ENCODE measurements around the gene PC. TPM values are rescaled to one million over a fixed set of nuclear protein-coding genes. Genes with fewer than 3 reads are reported as not detected.

The PC gene
- total and polyA plus RNA-seq, 9 donors: 4.2 to 27.5 (median 14.7) TPM

- TF ChIP-seq, protein P1, sequence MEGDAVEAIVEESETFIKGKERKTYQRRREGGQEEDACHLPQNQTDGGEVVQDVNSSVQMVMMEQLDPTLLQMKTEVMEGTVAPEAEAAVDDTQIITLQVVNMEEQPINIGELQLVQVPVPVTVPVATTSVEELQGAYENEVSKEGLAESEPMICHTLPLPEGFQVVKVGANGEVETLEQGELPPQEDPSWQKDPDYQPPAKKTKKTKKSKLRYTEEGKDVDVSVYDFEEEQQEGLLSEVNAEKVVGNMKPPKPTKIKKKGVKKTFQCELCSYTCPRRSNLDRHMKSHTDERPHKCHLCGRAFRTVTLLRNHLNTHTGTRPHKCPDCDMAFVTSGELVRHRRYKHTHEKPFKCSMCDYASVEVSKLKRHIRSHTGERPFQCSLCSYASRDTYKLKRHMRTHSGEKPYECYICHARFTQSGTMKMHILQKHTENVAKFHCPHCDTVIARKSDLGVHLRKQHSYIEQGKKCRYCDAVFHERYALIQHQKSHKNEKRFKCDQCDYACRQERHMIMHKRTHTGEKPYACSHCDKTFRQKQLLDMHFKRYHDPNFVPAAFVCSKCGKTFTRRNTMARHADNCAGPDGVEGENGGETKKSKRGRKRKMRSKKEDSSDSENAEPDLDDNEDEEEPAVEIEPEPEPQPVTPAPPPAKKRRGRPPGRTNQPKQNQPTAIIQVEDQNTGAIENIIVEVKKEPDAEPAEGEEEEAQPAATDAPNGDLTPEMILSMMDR (IDR thresholded peaks at IDR 0.05): no peak
- TF ChIP-seq POLR2A (IDR thresholded peaks at IDR 0.05) (no peak), EP300 (IDR thresholded peaks at IDR 0.05) (no peak)
- Histone ChIP-seq H3K9me3 (no peaks in the 10 kb centered on the region), H3K27me3 (no peaks in the 10 kb centered on the region), H3K4me3 (no peak overlapping the region), H3K36me3 (no peaks in the 10 kb centered on the region), H3K4me1 (ENCODE audit: insufficient read depth) (no peaks in the 10 kb centered on the region), H3K27ac (no peak overlapping the region)
- whole genome bisulfite sequencing, 3 donors: 70 to 80% (median 77%) methylated on average over 13 of the region's 13 CpGs
- DNase-seq: no peak
- intact Hi-C loops (cut with DNase I): no loop called here
These were observed 4.9 kb downstream of the PC start for GRCh38 chr11:66953081-66953833.

GRCh38 chr11:66951927-66952337 is 6.3 kb downstream of the PC start:
- intact Hi-C loops (cut with DNase I): no loop called here
- DNase-seq: no peak
- Histone ChIP-seq H3K4me1 (ENCODE audit: insufficient read depth) (no peaks in the 10 kb centered on the region), H3K27ac (no peak overlapping the region), H3K4me3 (no peak overlapping the region), H3K9me3 (no peaks in the 10 kb centered on the region), H3K36me3 (no peaks in the 10 kb centered on the region), H3K27me3 (no peaks in the 10 kb centered on the region)
- WGBS, 3 donors: 55 to 77% (median 75%) methylated on average over 7 of the region's 7 CpGs
- TF ChIP-seq EP300 (IDR thresholded peaks at IDR 0.05) (no peak), POLR2A (IDR thresholded peaks at IDR 0.05) (no peak)
- TF ChIP-seq, protein P1 (IDR thresholded peaks at IDR 0.05): no peak

GRCh38 chr11:66951135-66951534 is 7.0 kb downstream of the PC start:
- intact Hi-C loops (cut with DNase I): no loop called here
- H3K27ac ChIP-seq: no peak overlapping the region
- no peaks in the 10 kb centered on the region for H3K9me3 ChIP-seq
- H3K4me1 ChIP-seq (ENCODE audit: insufficient read depth): no peaks in the 10 kb centered on the region
- DNase-seq: no peak
- WGBS, 3 donors: 87 to 93% (median 91%) methylated on average over 10 of the region's 10 CpGs
- TF ChIP-seq, protein P1 (IDR thresholded peaks at IDR 0.05): no peak
- no peak for TF ChIP-seq EP300 (IDR thresholded peaks at IDR 0.05)
- TF ChIP-seq POLR2A (IDR thresholded peaks at IDR 0.05): no peak
- H3K27me3 ChIP-seq: no peaks in the 10 kb centered on the region
- H3K4me3 ChIP-seq: no peak overlapping the region
- no peaks in the 10 kb centered on the region for H3K36me3 ChIP-seq

DNA sequence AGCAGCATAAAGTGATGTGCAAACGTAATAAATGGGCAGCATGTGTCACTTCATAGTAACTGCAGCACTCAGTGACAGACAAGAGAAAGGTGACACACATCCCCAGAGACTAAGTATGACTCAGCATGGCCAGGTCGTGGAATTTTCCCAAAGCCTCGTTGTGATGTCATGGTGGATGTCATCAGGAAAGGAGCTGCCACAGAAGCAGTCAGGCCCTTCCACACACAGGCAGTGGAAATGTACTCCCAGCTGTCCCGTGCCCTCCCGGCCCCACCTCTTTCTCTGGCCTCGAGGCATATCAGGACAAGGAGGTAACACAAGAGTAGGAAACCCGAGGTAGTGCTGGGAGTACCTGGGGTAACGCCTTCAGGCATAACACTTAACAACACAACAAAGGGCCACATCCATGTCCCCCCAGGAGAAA is 8.1 kb downstream of the PC start:
- Histone ChIP-seq H3K27ac (no peak overlapping the region), H3K4me3 (no peak overlapping the region), H3K4me1 (ENCODE audit: insufficient read depth) (no peaks in the 10 kb centered on the region), H3K27me3 (no peaks in the 10 kb centered on the region), H3K9me3 (no peaks in the 10 kb centered on the region), H3K36me3 (no peaks in the 10 kb centered on the region)
- DNase-seq: peak in 1 of 5 donors; percentile 34
- TF ChIP-seq POLR2A (IDR thresholded peaks at IDR 0.05) (no peak), EP300 (IDR thresholded peaks at IDR 0.05) (no peak)
- TF ChIP-seq, protein P1 (IDR thresholded peaks at IDR 0.05): no peak
- 61 to 64% (median 64%) methylated on average over 8 of the region's 8 CpGs for WGBS, 3 donors
- intact Hi-C loops (cut with DNase I): no loop called here

Measured in ovary (tissue), 9 donors.